Measurements from ENCODE around the gene NRF1.

NRF1 gene

GRCh38 chr7:129728875-129729467 lies 117.5 kb downstream of the NRF1 start:
- no peak overlapping the region for H3K4me3 ChIP-seq (ENCODE audit: low read depth, low read length)
- TF ChIP-seq CTCF (IDR thresholded peaks at IDR 0.05; ENCODE audit: low read depth, low read length): no peak

GRCh38 chr7:129729511-129729910 lies 118.0 kb downstream of the NRF1 start:
- no peak for TF ChIP-seq CTCF (IDR thresholded peaks at IDR 0.05; ENCODE audit: low read depth, low read length)

GRCh38 chr7:129730159-129730558 lies 118.6 kb downstream of the NRF1 start:
- H3K4me3 ChIP-seq (ENCODE audit: low read depth, low read length): no peak overlapping the region
- TF ChIP-seq CTCF (IDR thresholded peaks at IDR 0.05; ENCODE audit: low read depth, low read length): no peak

More at GRCh38 chr7:129729511-129729910, 118.0 kb downstream of the NRF1 start:
- no peak overlapping the region for H3K4me3 ChIP-seq (ENCODE audit: low read depth, low read length)

GRCh38 chr7:129734400-129734799 lies 122.9 kb downstream of the NRF1 start:
- TF ChIP-seq CTCF (IDR thresholded peaks at IDR 0.05; ENCODE audit: low read depth, low read length): no peak
- no peak overlapping the region for H3K4me3 ChIP-seq (ENCODE audit: low read depth, low read length)

GRCh38 chr7:129739427-129739826 lies 127.9 kb downstream of the NRF1 start:
- no peak for TF ChIP-seq CTCF (IDR thresholded peaks at IDR 0.05; ENCODE audit: low read depth, low read length)
- H3K4me3 ChIP-seq (ENCODE audit: low read depth, low read length): no peak overlapping the region

- TF ChIP-seq CTCF (IDR thresholded peaks at IDR 0.05; ENCODE audit: low read depth, low read length): no peak
- no peak overlapping the region for H3K4me3 ChIP-seq (ENCODE audit: low read depth, low read length)
Observed at GRCh38 chr7:129740574-129741410, 129.3 kb downstream of the NRF1 start.

- TF ChIP-seq CTCF (IDR thresholded peaks at IDR 0.05; ENCODE audit: low read depth, low read length): no peak
- no peak overlapping the region for H3K4me3 ChIP-seq (ENCODE audit: low read depth, low read length)
Observed at GRCh38 chr7:129741743-129742213, 130.3 kb downstream of the NRF1 start.

Measured in WI38 (cell line).